Central memory CD8-positive, alpha-beta T cell (primary cell): ENCODE measurements around the gene SP3.

Experiments used
- ATAC-seq: fragments of 150-1000 bp; cut with Tn5 transposase; replicated peaks from 2 replicates; pipeline ENCODE4 v1.10.0; 2022; ENCODE audit warnings: mild to moderate bottlenecking, moderate FRiP score, moderate number of reproducible peaks; ENCODE audit not compliant: poor library complexity, severe bottlenecking; ENCODE audit errors: extremely low read depth
- DNase-seq, 2 donors: peaks; one replicate each; pipeline ENCODE4 v3.0.0; 2021; ENCODE audit warnings: low spot score in 2 of 2
- H3K27ac Mint-ChIP-seq: one replicate; pipeline ENCODE4 v1.8.0; 2022; ENCODE audit warnings: low read depth, mild to moderate bottlenecking, moderate library complexity, mixed read lengths
- H3K27me3 Mint-ChIP-seq: one replicate; pipeline ENCODE4 v1.8.0; 2022; ENCODE audit warnings: mixed read lengths
- H3K36me3 Mint-ChIP-seq: one replicate; pipeline ENCODE4 v1.8.0; 2022; ENCODE audit warnings: mild to moderate bottlenecking, moderate library complexity, mixed read lengths; ENCODE audit not compliant: insufficient read depth
- H3K4me1 Mint-ChIP-seq: one replicate; pipeline ENCODE4 v1.8.0; 2022; ENCODE audit warnings: mixed read lengths
- H3K4me3 Mint-ChIP-seq: one replicate; pipeline ENCODE4 v1.8.0; 2022; ENCODE audit warnings: mild to moderate bottlenecking, moderate library complexity, mixed read lengths
- H3K9me3 Mint-ChIP-seq: one replicate; pipeline ENCODE4 v1.8.0; 2022; ENCODE audit warnings: mixed read lengths

SP3 gene

DNA sequence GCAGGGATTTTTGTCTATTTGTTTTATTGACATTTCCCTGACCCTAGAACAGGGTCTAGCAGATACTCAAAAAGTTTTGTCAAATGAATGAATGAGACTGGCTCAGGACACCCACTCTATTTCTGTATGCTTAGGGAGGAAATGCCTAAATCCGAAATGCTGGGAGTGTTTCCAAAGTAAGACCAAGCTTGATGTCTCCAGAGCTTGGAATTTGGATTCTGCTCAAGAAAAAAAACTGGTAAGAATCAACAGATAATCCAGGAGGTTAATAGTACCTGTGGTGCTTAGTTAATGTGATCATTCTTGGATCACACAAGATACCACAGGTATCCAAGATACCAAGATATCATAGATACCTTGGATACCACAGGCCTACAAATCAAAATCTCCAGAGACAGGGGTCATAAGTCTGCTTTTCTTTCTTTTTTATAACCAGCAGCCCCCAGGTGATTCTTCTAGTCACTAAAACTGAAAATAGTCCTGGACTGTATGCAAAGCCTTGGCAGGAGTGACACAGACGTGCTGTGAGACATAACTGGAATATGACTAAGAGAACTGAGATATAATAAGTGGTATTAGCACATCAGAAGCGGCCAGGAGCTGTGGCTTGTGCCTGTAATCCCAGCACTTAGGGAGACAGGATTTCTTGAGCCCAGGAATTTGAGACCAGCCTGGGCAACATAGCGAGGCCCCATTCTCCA, 39.9 kb upstream of the SP3 start:
- Mint-ChIP-seq H3K36me3 (no peaks in the 10 kb centered on the region), H3K27ac (no peak overlapping the region), H3K4me1 (no peaks in the 10 kb centered on the region), H3K9me3 (no peaks in the 10 kb centered on the region), H3K27me3 (peaks cover 5% of the 10 kb centered on the region), H3K4me3 (no peak overlapping the region)
- DNase-seq = no peak
- no peak for ATAC-seq

DNA sequence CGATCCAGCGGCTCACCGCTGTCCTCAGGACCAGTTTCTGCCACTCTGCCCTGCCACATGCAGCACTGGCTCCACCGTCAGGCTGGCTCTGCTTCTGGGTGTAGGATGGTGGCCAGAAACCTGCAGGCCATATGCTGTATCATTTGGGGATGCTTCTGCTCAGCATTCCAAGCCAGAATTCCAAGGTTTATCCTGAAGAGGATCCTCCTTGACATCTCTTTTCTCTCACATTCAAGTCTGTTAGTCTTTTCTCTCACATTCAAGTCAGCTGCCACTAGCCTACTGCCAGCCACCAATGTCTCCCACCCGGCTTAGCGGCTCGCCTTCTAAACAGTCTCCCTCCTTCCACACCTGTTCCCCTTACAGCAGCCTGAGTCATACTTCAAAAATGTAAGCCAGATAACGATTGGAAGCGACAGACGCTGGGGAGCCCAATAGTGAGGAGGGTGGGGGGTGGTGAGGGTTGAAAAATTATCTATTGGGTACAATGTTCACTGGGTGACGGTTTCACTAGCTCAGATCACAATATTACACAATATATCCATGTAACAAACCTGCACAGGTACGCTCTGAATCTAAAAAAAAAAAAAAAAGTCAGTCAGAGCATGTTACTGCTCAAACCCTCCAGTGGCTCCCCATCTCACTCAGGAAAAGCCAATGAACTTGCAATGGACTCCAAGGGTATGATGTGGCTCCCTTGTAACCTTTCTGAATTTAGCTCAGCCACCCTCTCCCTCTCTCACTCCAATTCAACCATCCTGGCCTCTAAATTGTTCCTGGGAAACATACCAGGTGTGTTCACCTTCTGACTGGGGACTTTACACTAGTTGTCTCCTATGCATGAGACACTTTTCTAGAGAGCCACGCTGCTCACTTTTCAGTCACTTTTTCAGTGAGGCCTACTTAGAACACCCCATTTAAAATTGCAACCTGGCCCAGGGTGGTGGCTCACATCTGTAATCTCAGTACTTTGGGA, 38.8 kb upstream of the SP3 start:
- ATAC-seq = no peak
- Mint-ChIP-seq H3K27me3 (peaks cover 12% of the 10 kb centered on the region), H3K27ac (no peak overlapping the region)

DNA sequence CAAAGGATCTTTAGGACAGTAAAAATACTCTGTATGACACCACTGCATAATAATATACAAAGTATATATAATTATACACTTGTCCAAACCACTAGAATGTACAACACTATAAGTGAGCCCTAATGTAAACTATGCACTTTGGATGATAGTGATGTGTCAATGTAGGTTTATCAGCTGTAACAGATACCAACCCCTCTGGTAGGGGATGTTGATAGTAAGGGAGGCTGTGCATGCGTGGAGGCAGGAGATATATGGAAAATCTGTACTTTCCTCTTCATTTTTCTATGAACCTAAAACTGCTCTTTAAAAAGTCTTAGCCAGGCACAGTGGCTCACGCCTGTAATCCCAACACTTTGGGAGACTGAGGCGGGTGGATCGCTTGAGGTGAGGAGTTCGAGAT, 37.5 kb upstream of the SP3 start:
- no peak for DNase-seq
- Mint-ChIP-seq H3K27me3 (peaks cover 19% of the 10 kb centered on the region), H3K4me1 (no peaks in the 10 kb centered on the region), H3K4me3 (no peak overlapping the region), H3K9me3 (no peaks in the 10 kb centered on the region), H3K27ac (no peak overlapping the region), H3K36me3 (no peaks in the 10 kb centered on the region)
- ATAC-seq = no peak

More for the DNA sequence above, 38.8 kb upstream of the SP3 start:
- no peaks in the 10 kb centered on the region for H3K36me3 Mint-ChIP-seq
- H3K4me3 Mint-ChIP-seq = no peak overlapping the region
- no peak for DNase-seq
- no peaks in the 10 kb centered on the region for H3K4me1 Mint-ChIP-seq
- H3K9me3 Mint-ChIP-seq = no peaks in the 10 kb centered on the region

DNA sequence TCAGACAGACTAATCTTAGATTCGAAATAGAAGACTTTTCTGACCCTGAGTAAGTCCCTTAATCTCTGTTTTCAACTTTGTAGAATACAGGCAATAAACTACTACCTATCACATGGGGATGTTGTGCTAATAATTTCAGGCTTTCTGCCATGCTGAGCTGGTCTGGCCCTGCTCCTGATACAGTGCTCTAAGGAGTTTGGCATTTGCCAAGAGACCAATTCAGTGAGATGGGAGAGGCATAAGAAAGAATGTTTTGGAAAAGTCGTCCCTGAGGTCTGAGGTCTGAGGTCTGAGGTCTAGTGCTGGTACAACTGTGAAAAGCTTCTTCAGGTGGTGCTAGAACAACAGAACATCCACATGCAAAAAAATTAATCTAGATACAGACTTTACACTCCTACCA, 35.9 kb upstream of the SP3 start:
- H3K4me1 Mint-ChIP-seq = peaks cover 5% of the 10 kb centered on the region

DNA sequence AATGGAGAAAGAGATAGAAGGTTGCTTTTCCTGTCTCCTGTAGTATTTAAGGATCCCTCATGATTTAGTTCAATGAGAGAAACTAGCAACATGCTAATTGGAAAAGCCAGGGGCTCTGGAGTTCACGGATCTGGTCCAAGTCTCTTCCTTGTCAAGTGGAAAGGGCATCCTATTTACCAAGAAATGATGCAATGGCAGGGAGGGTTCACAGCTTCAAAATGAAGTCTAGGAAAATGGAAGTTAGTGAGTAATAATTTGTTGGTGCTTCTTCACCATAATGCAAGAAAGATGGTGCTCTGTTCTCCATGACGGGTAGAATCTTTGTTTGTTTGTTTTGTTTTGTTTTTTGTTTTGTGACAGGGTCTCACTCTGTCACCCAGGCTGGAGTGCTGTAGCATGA, 34.6 kb upstream of the SP3 start:
- no peaks in the 10 kb centered on the region for H3K36me3 Mint-ChIP-seq
- H3K4me1 Mint-ChIP-seq = peaks cover 10% of the 10 kb centered on the region
- peaks cover 19% of the 10 kb centered on the region for H3K27me3 Mint-ChIP-seq
- H3K9me3 Mint-ChIP-seq = no peaks in the 10 kb centered on the region
- DNase-seq (no peak), ATAC-seq (no peak)
- H3K27ac Mint-ChIP-seq = no peak overlapping the region
- H3K4me3 Mint-ChIP-seq = no peak overlapping the region

More for the DNA sequence above, 35.9 kb upstream of the SP3 start:
- H3K4me3 Mint-ChIP-seq = no peak overlapping the region
- H3K36me3 Mint-ChIP-seq = no peaks in the 10 kb centered on the region
- no peaks in the 10 kb centered on the region for H3K9me3 Mint-ChIP-seq
- DNase-seq (no peak), ATAC-seq (no peak)
- H3K27me3 Mint-ChIP-seq = peaks cover 19% of the 10 kb centered on the region
- H3K27ac Mint-ChIP-seq = no peak overlapping the region

DNA sequence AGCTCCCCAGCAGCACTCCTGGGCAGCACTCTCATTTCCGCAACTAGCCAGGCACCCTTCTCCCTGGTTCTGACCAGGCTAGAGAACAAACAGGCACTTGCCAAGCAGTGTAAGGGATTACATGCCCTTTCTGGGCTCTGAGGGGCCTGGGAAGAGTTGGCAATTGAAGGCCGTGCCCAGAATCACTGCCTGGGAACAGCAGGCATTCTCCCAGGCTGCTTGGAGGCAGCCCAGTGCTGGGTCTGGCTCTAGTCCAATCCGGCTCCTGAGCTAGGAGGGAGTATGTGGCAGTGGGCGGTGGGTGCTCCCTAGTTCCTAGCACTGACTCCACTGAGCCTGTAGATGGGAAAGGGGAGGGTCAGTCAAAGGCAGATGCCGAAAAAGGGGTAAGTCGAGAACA, 34.1 kb upstream of the SP3 start:
- DNase-seq (no peak), ATAC-seq (no peak)
- H3K27me3 Mint-ChIP-seq = peaks cover 19% of the 10 kb centered on the region
- peaks cover 10% of the 10 kb centered on the region for H3K4me1 Mint-ChIP-seq
- H3K27ac Mint-ChIP-seq = no peak overlapping the region
- H3K9me3 Mint-ChIP-seq = no peaks in the 10 kb centered on the region
- no peak overlapping the region for H3K4me3 Mint-ChIP-seq
- no peaks in the 10 kb centered on the region for H3K36me3 Mint-ChIP-seq

DNA sequence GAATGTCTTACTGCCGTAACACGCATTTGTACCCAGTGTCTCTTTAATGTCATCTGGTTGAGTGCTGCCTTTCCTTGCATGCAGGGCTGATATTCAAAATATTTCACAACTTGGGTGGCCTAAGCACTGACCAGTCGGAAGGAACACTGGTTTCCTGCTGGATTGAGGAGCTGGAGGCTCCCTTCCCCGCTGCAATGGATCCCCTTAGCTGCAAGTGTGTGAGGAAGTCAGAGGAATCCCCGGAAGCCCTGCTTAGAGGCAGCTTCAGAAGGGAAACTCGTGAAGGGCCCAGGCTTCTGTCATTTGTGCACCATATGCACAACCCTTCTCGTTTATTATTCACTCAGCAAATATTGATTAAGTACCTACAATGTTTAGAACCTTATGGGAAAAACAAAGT, 33.2 kb upstream of the SP3 start:
- no peaks in the 10 kb centered on the region for H3K9me3 Mint-ChIP-seq
- H3K4me3 Mint-ChIP-seq = no peak overlapping the region
- peaks cover 10% of the 10 kb centered on the region for H3K4me1 Mint-ChIP-seq
- no peaks in the 10 kb centered on the region for H3K36me3 Mint-ChIP-seq
- no peak for DNase-seq
- ATAC-seq = no peak
- H3K27ac Mint-ChIP-seq = no peak overlapping the region
- peaks cover 19% of the 10 kb centered on the region for H3K27me3 Mint-ChIP-seq

DNA sequence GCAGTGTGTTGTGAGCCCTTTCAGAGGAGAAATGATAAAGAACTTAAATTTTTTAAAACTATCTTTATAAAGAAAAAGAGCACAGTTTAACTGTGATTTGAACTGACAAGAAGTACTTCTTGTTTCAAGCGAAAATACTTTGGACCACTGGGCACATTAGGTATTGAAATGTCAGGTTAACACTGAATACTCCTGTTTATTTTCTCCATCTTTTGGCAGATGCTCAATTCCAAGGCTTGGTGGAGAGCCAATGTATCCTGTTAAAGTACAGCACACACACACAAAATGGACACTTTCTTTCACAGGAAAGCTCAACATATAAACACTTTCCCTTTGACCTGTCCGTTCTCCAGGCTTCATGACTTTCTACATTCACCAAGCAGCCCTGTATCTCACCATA, 32.6 kb upstream of the SP3 start:
- no peak for ATAC-seq
- no peak for DNase-seq
- H3K27me3 Mint-ChIP-seq = peaks cover 19% of the 10 kb centered on the region
- no peak overlapping the region for H3K4me3 Mint-ChIP-seq
- no peaks in the 10 kb centered on the region for H3K9me3 Mint-ChIP-seq
- H3K36me3 Mint-ChIP-seq = no peaks in the 10 kb centered on the region
- H3K4me1 Mint-ChIP-seq = peaks cover 10% of the 10 kb centered on the region
- H3K27ac Mint-ChIP-seq = no peak overlapping the region

DNA sequence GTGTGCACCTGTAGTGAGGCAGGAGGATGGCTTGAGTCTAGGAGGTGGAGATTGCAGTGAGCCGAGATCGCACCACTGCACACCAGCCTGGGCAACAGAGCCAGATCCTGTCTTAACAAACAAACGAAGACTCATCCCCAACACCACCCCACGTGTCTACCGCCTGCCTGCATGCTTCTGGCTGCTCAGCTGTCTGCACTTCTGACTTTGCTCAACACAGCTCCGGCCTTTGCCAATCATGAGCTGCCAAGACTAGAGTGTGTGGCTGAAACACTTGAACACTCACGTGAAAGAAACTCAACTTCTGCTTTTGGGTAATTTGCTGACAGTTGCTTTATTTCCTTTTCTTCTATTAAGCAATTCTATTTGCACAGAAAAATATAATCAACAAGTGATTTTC, 32.1 kb upstream of the SP3 start:
- Mint-ChIP-seq H3K4me3 (no peak overlapping the region), H3K36me3 (no peaks in the 10 kb centered on the region), H3K27ac (no peak overlapping the region), H3K27me3 (peaks cover 24% of the 10 kb centered on the region), H3K9me3 (no peaks in the 10 kb centered on the region), H3K4me1 (peaks cover 10% of the 10 kb centered on the region)
- ATAC-seq (no peak), DNase-seq (no peak)

DNA sequence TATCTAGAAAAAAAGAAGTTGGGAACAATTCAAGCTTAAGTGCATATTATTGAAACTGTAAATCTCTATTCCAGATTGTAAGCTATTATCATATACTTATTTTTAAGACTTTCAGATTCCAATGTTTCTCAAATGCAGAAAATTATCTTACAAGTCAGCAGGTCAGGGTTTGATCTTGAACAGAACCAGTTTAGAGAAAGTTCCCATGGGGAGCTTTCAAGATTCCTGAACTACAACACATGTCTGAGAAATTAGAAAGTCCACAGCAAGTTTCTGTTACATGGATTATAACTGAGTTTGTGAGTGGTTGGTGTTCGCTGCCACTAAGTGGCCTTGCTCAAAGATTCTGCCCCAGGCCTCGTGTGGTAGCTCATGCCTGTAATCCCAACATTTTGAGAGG, 31.6 kb upstream of the SP3 start:
- Mint-ChIP-seq H3K4me3 (no peak overlapping the region), H3K4me1 (peaks cover 10% of the 10 kb centered on the region), H3K27me3 (peaks cover 29% of the 10 kb centered on the region), H3K36me3 (no peaks in the 10 kb centered on the region), H3K9me3 (no peaks in the 10 kb centered on the region), H3K27ac (no peak overlapping the region)
- no peak for DNase-seq
- ATAC-seq = no peak

DNA sequence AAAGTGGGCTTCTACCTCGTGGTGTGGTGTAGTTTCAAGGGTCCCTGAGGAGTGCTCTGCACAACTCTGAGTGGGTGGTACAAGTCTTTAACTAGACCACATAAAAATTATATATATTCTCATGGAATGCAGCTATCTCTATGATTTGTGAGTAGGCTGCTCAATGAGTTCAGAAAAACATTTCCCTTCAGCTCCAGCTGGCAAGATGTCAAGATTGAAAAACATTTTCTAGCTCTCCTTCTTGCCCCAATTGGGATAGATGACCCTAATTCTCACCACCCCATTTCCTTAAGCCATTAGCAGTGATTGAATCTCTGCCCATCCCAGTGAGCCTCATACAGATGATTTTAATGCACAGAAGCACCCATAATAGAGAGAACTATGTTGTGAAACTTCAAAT, 28.3 kb upstream of the SP3 start:
- Mint-ChIP-seq H3K36me3 (no peaks in the 10 kb centered on the region), H3K4me1 (peaks cover 10% of the 10 kb centered on the region), H3K9me3 (no peaks in the 10 kb centered on the region), H3K27me3 (peaks cover 31% of the 10 kb centered on the region), H3K27ac (no peak overlapping the region), H3K4me3 (no peak overlapping the region)
- no peak for DNase-seq
- ATAC-seq = no peak

DNA sequence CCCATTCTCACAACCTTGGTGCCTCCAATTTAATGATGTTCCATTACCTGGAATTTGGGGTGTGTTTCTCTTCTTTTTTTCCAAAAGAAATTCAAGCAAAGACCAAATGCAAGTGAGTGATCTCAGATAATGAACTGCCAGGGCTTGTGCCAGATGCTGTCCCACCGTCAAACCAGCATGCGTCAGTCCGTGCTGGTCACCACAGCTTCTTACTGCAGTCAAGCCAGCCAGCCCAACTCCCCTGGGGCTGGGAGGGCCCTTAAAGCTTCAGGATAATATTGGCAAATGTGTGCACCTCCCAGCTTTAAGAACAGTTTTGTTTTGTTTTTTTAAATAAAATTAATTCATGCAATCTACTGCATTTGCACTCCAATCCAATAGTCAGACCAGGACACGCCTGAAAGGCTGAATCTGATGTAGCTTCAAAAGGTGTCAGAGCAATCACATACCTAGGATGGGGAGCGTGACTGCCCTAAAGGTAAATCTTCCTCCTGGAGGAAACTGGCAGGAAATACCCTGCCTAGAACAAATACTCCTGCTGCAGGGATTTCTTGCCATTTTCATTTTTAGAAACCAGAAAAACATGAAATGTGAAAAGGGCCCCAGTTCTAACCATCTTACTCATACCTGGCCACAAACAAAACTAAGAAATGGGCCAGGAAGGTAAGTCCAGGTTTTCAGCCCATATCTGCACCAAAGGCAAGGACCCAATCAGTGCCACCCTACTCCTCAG, 26.8 kb upstream of the SP3 start:
- H3K27ac Mint-ChIP-seq = no peak overlapping the region

More for the DNA sequence above, 26.8 kb upstream of the SP3 start:
- no peak for ATAC-seq
- Mint-ChIP-seq H3K27me3 (peaks cover 30% of the 10 kb centered on the region), H3K4me3 (no peak overlapping the region), H3K4me1 (peaks cover 10% of the 10 kb centered on the region), H3K36me3 (no peaks in the 10 kb centered on the region), H3K9me3 (no peaks in the 10 kb centered on the region)
- DNase-seq = no peak
